NCI-H2227 treated with DMSO at 0.1 percent for 48 hours (cell line): ENCODE results near the gene COL4A4.

Source experiments
- DNase-seq: peaks from one replicate; lab custom pipeline; 2025; lab: John Stamatoyannopoulos, UW

The COL4A4 gene

DNA sequence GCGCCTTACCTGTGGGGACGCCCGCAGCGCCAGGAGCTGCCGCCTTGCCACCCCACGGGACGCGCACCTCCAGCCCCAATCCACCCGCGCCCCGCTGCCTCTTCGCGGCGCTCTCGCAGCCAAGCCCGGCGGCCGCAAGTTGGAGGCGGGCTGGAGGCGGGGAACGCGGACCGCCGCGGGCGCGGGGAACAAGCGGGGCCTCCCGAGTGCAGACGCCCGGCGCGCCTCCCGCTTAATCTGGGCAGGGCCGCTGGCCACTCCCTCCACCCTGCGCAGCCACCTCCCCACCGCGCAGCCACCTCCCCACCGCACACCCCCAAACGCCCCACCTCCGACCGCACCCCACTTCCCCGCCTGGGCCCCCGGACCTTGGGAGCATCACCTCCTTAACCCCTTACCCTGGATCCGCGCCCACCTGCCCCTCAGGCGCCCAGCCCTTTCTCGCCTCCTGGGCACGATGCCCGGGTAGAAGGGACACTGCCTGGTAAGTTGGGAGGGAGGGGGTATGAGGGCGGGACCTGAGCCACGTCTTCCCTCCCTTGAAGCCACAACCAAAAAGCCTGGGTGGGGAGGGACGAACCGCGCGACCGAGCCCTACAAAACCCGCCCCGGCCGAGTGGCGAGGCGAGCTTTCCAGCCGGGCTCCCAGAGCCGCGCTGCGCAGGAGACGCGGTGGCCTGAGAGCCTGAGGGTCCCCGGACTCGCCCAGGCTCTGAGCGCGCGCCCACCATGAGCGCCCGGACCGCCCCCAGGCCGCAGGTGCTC lies at the start of gene COL4A4, which contains the start of gene COL4A3:
Gene COL4A4, minus strand, starts transcription at position 208 of the 765 bp plus-strand sequence. CDS start 16,722 bp downstream, outside the sequence.
Gene COL4A3, plus strand, starts transcription at position 627 of the 765 bp plus-strand sequence. Its CDS starts 103 bp downstream, at position 730.
- DNase-seq, result no peak

DNA sequence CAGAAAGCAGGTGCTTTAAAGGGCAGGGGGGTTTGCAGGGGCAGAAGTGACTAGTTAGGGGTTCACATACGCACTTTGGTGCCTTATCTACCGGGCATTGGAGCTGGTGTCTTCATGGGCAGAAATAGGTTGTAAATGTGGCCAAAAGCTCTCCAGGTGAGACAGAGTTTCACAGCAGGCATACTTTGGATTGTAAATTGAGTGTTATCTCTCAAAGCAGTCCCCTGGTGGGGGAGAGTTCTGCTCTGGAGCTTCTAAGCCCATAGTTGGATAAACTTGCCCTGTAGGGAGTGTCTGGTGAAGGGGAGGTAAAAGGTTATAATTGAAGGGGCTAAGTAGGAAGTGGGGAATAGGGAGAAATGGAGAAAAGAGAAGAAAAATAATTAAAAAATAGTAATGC lies 43.6 kb upstream of the COL4A4 start:
- no peak for DNase-seq

DNA sequence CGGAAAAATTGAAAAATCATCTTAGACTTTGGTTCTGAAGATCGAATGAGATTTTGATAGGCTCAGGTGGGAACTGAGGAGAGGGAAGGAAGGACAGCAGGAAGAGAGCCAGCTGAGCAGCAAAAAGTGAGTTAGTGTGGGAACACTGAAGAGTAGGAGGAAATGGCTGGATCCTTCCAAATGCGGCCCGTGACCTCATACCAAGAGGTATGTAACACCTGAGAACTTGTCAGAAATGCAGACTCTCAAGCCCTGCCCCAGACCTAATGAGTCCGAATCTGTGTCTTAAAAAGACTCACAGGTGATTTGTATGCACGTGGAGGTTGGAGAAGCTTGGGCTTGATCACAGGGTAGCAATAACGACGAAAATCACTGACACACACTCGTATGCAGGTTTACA lies 42.4 kb upstream of the COL4A4 start:
- no peak for DNase-seq

DNA sequence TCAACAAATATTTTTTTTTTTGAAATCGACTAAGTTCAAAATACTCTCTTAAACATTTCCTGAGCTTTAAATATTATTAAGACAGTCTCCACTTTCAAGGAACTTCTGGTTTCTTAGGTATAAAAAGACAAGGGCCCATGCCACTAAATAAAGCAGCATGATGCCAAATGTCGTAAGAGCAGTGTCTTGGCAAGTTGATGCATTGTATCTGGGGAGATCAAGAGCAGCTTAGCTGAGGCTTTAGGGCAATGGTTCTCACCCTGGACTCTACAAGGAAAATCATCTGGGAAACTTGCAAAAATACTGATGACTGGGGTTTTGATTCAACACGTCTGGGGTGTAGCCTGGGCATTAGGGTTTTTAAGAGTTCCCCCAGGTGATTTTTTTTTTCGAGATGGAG lies 41.7 kb upstream of the COL4A4 start:
- no peak for DNase-seq

DNA sequence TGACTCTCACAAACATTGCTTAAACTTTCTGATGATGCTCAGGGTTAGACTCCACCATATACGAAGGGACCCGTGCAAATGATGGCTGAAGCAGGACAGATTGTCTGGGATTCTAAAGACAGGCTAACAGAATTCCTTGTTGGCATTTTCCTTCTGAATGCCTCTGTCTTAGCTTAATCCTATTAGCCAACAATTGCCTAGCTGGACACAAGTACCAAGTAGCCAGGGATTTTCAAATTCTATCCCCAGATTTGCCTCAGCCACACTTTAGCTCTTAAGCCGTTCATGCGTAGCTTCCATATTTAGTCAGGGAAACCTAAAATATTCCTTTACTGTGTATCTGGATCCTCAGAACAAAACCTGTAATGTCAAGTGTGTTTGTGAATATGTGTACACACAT lies 40.4 kb upstream of the COL4A4 start:
- DNase-seq, result no peak

DNA sequence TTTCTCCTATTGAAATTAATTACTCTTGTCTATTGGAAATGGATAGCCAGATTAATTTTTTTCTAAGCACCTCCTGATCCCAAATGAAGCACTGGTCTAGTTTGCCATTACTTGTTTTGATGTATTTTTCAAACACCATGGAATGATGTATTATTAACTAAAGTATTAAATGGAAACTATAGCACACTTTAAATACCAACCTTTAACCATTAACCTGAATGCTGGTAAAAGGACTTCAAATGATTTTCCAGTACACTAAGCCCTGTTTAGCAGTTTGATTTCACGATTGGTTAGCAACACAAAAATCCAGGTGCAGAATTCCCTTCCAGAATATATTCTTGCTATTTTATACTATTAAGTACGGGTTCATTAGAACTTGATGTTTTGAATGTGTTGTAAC lies 37.8 kb upstream of the COL4A4 start:
- no peak for DNase-seq

DNA sequence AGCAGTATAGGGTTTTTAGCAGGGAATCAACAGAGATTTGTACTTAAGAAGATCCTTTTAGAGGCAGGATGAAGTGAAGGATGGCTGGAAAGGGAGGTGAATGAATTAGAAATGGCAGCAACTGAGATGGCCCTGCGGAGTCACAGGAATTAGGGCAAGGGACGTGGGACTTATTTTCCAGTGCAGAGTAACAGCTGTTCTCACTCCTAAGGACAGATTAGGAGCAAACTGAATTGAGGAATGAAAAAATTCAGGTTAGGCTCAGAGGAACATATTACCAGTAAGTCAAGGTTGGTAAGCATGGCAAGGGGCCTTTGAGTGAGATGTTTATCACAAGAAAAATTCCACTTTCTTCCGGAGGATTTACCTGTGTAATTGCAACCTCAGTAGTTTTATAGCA lies 34.9 kb upstream of the COL4A4 start:
- DNase-seq, result no peak

DNA sequence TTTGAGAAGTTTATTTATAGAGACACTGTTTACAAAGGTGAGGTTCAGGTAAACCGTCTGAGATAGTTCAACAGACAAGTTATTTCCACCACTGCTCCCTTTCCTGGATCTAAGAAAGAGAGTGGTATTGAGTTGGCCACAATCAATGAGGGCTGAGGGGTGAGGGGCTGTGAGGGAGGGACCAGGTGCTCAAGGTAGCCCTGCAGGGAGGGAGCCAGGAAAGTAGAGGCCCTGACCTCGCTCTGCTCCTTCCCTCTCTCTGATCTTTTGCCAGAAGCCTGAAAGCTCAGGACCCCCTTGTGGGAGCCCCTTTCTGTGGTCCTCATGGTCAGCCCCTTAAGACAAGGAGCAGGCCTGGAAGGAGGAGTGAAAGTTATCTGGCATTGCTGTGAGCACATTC lies 30.2 kb upstream of the COL4A4 start:
- DNase-seq, result no peak

DNA sequence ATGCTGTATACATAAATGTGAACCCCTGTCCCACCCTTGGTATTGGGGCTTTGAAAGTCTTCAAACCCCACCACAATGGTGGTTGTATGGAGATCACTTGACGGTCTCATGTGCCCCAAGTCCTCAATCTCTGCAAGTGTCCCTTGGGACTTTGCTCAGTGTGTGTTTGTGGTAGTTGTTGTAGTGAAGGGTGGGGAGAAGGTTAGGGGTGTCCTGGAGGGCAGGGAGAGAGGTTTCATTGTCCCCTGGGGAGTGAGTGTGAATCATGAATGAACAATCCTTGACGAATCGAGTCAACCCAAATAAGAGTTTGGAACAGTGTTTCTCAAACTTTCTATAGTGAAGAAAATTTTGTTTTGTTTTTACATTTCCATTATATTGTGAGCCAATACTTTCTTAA lies 28.5 kb upstream of the COL4A4 start:
- DNase-seq, result no peak

DNA sequence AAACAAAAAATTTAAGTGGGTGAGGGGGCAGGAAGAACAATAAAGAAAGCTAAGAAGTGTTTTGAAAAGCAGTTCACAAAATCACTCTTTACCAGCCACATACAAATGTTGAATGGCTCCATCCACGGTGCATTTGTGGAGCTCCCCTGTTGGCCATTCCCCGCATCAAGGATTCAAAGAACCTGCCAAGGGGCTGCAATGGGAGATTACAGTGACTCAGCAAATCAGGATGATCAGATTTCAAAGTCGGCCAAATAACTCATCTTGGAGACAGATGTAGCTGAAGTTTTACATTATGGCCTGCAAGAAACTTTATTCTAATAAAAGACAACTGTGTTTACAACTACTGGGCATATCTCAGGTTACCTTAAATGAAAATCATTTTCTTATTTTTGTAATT lies 27.4 kb upstream of the COL4A4 start:
- no peak for DNase-seq

DNA sequence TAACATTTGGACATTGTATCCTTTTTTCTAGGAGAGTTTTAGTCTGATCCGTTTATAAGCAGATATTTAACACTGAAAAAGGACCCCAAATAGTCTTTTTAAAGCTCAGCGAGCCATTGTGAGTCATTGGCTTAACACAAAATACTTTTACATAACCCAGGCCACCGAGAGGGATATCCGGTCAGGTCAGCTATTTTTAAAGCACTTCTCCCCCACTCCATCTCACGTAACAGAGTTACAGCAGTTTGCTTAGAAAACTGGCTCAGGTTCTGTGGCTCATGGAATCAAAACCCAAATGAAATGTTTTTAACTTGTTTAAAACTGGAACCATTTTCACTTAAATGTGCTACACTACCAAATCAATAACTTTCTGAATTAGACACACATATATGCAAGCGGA lies 24.3 kb upstream of the COL4A4 start:
- DNase-seq, result no peak

DNA sequence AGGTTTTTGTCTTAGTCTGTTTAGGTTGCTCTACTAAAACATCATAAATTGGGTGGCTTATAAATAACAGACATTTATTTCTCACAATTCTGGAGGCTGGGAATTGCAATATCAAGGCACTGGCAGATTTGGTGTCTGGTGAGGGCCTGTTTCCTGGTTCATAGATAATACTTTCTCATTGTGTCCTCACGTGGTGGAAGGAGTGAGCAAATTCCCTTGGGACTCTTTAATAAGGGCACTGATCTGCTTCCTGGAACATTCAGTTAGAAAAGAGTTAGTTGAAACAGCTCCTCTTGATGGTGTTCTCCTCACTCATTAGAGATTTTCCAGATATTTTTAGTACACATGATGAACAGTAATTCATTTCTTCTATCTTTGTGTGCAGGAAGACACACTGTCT lies 22.7 kb upstream of the COL4A4 start:
- no peak for DNase-seq

DNA sequence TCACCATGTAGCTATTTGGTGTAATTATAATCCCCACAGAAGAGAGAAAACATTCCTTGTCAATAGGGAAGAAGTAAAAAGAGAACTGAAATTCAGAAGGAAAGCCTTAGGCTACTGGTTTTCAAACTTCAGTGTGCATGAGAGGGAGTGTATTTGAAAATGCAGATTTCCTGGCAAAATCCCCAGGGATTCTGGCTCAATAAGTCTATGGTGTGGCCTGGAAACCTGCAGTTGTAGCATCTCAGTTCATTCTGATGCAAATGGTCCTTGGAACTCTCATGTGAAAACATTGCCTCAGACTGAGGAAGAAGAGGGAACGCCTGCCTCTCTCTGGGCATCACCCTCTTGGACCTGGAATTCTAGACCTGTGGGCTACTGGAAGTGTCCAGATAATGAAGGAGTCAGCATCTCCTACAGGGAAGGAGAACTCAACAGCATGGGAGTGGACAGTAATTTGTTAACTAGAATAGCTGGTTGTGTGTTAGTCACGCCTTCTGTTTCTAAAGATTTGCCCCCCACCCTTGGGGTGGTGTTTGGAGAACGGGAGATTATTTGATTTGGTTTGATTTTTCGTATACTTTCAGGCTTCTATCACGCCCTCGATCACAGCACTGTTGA lies 21.7 kb upstream of the COL4A4 start:
- no peak for DNase-seq

DNA sequence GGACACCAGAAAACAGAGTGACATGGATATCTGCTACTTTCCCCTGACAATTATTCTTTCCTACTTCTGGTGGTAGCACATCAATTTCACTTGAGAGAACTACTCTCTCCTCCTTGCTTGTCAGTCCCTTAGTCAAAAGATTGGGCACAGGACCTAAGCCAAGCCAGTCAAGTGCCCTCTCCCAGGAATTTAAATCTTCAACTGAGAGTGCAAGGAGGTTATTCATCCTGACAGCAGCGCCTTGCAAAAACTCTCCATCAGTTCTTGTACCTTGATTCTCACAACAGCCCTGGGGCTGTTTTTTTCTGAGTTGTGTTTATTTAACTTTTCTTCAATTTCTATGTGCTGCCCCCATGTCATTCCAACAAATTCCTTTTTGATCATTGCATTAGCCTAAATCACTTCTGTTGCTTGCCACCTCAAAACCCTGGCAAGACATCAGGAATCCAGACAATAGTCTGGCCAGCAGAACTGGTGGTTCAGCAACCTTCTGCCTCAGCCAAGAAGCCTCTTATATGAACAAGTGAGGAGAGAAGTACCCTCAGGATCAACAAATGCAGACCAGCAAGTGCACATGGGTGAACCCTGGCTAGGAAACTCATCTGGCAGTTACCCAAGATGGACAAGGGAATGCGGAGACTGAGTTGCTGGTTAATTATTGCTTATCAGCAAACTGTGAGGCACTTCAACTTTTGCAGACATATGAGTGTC lies 19.8 kb upstream of the COL4A4 start:
- no peak for DNase-seq

DNA sequence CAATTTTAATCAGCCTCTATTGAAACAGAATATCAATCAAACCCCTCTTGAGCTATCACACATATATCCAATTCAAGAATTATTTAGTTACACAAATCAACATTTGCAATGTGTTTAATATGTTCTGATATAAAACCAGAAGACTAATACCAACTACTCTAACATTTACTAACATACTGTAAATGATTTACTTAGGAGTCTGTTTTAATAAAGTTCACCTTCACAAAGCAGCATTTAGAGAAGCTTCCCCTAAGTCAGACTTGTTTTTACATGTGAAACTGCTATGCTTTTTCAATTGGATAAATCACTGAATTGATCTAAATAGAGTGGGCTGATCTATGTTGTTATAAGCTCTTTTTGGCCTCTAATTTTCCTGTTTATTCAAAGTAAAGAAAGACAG lies 18.8 kb upstream of the COL4A4 start:
- no peak for DNase-seq

DNA sequence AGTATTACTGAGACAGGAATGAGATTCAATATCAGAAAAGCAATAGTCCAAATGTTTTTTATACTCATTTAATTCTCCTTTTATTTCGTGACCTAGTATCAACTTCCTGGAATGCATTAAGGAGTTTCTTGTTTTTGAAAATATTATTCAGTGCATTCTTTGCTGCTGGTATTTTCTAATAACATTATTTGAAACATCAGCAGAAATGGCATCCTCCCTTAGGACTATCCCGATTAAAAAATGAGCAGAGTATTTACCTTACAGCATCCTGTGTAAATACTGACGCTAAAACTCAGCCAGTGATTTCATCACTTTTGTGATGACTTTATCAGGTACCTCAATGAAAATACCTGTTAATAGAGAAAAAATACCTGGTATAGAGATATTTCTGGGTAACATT lies 16.8 kb upstream of the COL4A4 start:
- DNase-seq, result no peak

DNA sequence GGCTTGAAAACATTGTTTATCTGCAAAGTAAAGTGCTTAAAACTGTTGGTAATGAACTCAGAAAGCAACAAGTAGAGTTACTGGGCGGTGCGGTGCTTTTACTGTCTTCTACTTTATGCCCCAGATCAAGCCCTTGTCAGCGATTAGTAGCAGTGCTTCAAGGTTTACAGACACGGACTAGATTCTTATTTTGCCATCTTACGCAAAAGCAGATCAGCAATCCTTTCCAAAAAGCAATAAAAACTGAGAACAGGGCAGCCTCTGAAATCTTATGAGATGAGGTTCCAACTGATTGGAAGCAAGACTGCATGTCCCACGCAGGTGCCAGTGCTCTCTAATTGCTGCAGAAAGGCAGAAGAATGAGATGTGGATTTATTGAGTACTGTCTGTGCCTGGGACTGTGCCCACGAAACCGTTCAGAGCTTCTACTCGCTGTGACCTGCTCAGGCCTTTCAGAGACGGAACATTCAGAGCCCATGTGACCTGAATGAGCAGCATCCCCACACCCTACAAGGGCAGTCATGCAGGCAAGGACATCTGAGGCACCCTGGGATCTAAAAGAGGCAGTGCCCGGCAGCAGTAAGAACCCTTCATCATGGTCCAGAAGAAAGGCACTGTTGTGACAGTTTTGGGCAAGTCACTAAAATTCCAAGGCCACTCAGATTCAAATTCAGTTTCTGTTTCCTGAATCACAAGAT lies 16.1 kb upstream of the COL4A4 start:
- DNase-seq, result no peak

DNA sequence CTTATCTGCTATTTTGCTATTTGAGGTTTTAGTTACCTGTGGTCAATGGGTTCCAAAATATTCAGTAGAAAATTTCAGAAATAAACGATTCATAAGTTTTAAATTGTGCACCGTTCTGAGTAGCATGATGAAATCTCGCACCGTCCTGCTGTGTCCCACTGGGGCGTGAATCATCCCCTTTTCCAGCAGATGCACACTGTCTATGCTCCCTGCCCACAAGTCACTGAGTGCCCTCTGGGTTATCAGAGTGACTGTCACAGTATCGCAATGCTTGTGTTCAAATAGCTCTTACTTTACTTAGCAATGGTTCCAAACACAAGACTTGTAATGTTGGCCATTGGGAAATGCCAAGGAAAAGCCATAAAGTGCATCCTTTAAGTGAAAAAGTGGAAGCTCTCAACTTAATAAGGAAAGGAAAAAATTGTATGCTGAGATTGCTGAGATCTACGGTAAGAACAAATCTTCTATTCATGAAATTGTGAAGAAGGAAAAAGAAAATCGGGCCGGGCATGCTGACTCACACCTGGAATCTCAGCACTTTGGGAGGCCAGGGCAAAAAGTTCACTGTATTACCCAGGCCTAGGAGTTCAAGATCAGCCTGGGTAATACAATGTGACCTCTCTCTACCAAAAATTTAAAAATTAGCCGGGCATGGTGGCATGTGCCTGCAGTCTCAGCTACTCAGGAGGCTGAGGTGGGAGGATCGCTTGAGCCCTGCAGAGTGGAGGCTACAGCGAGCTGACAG lies 13.8 kb upstream of the COL4A4 start:
- no peak for DNase-seq

DNA sequence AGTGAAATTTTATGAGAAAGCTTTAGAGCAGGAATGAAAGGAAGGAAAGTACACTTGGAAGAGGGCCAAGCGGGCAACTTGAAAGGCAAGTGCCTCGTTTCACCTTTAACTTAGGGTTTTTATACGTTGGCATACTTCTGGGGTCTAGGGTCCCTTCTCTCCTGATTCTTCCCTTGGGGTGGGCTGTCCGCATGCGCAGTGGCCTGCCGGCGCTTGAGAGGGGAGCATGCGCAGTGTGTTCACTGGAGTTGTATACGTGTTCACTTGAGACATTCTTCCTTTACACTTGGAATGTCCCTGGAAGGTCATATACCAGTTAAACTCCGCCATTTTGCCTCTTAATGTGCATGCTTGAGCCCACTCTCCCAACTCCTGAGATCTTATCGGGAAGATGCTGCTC lies 7.8 kb upstream of the COL4A4 start:
- DNase-seq, result peak; percentile 5

DNA sequence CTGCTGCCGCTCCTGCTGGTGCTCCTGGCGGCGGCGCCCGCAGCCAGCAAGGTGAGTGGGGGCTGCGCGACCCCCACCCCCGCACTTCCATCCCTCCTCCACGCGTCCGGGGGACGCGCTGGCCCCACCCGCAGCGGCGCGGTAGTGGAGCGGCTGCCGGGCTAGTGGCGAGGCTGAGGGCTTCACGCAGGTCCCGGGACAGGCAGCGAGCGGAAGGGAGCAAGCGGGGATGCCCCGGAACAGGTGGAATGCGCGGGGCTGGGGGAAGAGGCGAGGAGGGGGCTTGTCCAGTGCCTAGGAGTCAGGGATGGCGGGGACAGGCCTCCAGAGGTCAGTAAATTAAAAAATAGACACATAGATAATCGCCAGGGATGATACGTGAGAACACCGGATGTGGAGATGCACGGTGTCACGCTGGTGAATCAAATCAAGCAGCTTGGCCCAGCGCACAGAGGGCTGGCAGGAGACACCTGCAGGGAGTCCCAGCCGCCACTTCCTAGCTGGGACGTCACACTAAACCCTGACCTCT lies 822 bp upstream of the COL4A4 start:
- DNase-seq, result no peak

DNA sequence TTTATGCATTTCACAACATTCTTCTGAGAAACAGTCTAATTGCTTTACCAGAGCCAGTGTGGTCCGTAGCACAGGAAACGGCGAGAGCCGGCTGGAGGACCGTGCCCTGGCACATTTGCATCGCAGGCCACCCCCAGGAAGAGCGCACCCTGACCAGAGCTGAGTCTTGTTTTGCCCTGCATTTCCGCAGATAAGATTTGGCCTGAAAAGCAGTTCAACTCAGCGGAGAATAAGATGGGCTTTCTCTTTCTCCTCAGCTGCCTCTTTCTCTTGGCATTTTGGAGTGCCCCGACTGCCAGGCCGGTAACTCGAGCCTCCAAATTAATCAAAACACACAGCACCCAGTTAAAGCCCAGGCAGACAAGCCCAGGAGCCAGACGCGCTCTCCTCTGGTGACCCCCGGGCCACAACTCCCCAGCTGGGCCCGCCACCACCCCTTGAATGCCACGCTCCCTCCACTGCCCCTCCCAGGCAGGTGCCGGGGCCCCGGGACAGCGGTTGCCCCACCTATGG lies 464 bp downstream of the COL4A4 start:
- DNase-seq, result no peak
